PC-3 (cell line): ENCODE results near the gene GALNTL6.

Experiments used
- EZH2 ChIP-seq: fragments of 300-600 bp; sonication (generic); IDR thresholded peaks from one replicate; pipeline ENCODE4 v1.6.1; 2017; ENCODE audit warnings: antibody characterized with exemption, mild to moderate bottlenecking, low read length; ENCODE audit not compliant: unreplicated experiment
- TF ChIP-seq, protein P1 (sequence below): fragments of 300-600 bp; sonication (generic); conservative IDR thresholded peaks from 2 replicates; pipeline ENCODE4 v1.5.1; 2017; ENCODE audit warnings: antibody characterized with exemption, low read depth, mild to moderate bottlenecking, low read length

DNA sequence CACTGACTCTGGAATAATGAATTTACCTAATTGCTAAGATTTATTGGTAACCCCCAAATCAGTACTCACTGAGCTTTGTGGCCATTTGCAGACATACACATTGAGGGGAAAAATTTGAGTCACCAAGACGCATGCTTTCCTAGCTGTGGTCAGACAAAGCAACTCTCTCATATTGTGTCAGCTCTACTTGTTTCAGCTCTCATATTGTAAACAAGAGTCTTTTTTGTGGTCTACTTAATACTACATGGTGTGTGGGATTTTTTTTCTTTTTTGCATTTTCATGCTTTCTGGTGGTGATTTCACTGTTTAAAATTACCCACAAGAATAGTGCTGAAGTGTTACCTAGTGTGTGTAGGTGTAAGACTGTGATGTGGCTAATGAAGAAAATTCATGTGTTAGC lies 927.2 kb downstream of the GALNTL6 start:
- TF ChIP-seq EZH2, result no peak
- TF ChIP-seq, protein P1, sequence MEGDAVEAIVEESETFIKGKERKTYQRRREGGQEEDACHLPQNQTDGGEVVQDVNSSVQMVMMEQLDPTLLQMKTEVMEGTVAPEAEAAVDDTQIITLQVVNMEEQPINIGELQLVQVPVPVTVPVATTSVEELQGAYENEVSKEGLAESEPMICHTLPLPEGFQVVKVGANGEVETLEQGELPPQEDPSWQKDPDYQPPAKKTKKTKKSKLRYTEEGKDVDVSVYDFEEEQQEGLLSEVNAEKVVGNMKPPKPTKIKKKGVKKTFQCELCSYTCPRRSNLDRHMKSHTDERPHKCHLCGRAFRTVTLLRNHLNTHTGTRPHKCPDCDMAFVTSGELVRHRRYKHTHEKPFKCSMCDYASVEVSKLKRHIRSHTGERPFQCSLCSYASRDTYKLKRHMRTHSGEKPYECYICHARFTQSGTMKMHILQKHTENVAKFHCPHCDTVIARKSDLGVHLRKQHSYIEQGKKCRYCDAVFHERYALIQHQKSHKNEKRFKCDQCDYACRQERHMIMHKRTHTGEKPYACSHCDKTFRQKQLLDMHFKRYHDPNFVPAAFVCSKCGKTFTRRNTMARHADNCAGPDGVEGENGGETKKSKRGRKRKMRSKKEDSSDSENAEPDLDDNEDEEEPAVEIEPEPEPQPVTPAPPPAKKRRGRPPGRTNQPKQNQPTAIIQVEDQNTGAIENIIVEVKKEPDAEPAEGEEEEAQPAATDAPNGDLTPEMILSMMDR, result no peak
